GM18517 (cell line): ENCODE measurements around the gene HTRA1.

Experiments
- ATAC-seq: cut with Tn5 transposase; IDR thresholded peaks from one replicate; pipeline ENCODE4 v1.9.1; 2021; ENCODE audit warnings: mild to moderate bottlenecking, moderate library complexity; ENCODE audit not compliant: unreplicated experiment

Gene HTRA1

DNA sequence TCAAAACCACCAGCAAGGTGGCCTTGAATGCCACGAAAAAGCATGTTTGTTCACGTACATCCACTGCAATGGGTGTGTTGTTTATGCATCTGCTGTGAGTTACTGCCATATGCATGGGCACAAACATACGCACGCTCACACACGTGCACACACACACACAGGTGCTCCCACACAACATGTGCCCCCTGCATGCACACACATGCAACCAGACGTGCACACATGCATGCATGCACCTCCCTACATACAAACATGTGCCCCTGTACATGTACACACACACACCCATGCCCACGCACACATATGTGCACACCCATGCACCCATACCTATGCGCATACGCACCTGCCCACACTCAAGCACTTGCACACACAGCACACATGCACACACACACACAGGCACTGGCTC is 89.1 kb downstream of the HTRA1 start:
- no peak for ATAC-seq

- ATAC-seq = no peak
Measured at GRCh38 chr10:122550983-122551382, 89.6 kb downstream of the HTRA1 start.

GRCh38 chr10:122551450-122551849 is 90.1 kb downstream of the HTRA1 start:
- ATAC-seq = no peak

DNA sequence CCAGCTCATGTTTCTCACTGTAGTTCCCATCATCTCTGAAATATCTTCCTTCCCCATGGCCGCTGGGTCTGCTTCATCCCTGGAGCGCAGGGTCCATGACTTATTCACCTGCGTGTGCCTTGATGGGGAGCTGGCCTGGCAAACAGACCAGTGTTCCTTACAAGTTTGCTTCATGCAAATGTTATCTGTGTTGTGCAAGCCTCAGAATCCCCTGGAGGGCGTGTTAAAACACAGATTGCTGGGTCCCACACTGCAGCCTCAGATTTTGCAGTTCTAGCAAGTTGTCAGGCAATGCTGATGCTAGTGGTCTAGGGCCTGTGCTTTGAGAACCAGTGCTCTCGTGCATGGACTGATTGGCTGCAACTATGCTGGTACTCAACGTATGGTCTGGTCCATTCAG is 92.0 kb downstream of the HTRA1 start:
- ATAC-seq = no peak

DNA sequence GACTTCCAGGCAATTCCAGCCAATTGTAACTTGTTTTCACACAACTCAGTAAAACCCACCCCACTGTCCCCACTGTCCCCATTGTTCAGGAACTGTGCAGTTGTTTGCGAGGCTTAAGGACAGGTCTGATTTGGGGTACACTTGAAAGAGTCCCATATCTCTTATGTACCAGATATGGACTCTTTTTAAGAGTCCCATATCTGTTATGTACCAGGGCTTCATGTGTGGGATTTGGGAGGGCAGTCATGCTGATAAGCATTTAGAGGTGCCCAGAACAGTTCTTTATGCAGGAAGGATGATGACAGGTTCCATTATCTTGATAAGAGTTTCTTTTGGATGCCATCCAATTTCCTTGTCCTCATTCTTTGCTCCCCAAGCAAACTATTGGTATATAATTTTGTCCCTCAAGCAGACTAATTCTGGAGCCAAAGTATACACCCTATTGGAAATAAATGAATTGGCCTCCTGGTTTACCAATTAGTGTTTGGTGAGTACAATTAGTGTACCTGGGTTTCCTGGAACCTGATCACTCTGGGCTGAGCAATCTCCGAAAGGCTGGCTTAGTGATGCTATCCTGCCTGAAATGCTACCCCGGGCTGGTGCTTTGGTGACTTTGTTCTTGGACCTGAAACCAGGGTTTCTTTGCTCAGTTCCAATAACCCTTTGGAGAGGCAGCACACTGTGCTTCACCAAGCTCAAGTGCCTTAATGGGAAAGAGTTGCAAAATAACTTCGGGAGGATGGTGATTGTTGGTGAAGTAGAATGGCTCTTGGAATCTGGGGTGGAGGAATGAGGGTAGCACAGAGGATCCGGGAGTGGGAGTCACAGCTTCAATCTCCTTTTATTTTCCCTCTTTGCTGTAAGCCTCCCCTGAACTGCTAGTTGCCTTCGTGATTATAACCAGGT is 93.0 kb downstream of the HTRA1 start:
- ATAC-seq = no peak

- ATAC-seq = no peak
Measured at GRCh38 chr10:122555442-122555841, 94.1 kb downstream of the HTRA1 start.

- ATAC-seq = no peak
Measured at GRCh38 chr10:122557516-122557915, 96.2 kb downstream of the HTRA1 start.

GRCh38 chr10:122558452-122558851 is 97.1 kb downstream of the HTRA1 start:
- no peak for ATAC-seq

- ATAC-seq = no peak
Measured at GRCh38 chr10:122559228-122559627, 97.9 kb downstream of the HTRA1 start.

- ATAC-seq = no peak
Measured at GRCh38 chr10:122560279-122560804, 99.0 kb downstream of the HTRA1 start, which contains the start of gene DMBT1. Gene DMBT1 (plus strand): TSS chr10:122560754. CDS start chr10:122560771, 17 bp downstream.

- no peak for ATAC-seq
Measured at GRCh38 chr10:122561212-122561611, 99.9 kb downstream of the HTRA1 start.

DNA sequence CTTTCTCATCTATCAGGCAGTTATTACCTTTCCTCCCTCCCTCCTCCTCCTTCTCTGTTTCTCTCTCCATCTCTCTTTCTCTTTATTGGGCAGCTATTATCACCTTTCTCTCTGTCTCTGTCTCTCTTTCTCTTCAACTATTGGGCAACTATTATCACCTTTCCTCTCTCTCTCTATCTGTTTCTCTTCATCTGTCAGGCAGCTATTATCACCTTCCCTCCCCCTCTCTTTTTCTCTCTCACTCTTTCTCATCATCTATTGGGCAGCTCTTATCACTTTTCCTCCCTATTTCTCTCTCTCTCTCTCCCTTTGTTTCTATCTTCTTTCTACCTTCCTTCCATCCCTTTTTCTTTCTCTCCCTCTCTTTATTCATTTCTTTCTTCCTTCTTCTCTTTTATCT is 100.4 kb downstream of the HTRA1 start:
- no peak for ATAC-seq
